Left hindlimb (tissue), 1 donor: ENCODE results near the gene F2RL2.
"Not testable (repeated sequence)": the region's sequence is repeated elsewhere in the genome, so short reads cannot be mapped to it uniquely, and the experiment has no call there.

Experiments used
- DNase-seq: peaks from one replicate; pipeline ENCODE4 v3.0.0-alpha.2; 2018

The F2RL2 gene

DNA sequence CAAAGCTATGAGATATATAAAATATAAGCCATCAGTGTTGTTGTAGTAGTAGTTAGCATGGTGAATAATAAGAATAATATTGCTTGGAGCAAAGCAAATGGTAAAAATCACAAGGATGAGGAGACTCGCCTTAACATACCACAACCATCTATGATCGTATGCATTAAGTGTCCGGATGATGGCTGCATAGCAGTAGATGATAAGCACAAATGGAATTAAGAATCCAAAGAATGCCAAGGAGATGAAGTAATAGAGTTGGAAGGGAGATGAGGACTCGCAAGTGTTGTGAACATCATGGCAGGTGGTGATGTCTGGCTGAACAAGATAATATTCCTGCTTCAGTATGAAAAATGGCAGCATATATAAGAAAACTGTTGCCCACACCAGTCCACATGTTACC, 5.5 kb downstream of the F2RL2 start:
- DNase-seq = no peak

GRCh38 chr5:76617229-76617628, 6.0 kb downstream of the F2RL2 start:
- DNase-seq = no peak

DNA sequence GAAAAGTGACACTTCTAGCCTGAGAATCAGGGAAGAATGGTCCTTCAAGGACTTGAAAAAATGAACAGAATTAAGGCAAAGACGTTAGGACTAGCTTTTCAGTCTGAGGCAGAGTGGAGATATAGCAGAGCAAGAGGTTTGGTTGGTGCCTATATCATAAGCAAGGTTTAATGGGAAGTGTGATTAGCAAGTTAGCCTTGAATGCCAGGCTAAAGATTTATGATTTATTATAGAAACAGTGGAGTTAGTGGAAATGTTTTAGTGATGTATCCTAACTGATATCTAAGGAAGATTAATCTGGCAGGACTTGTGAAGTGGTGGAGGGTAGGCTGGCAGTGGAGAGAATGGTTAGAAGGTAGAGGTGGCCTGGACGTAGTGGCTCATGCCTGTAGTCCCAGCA, 7.0 kb downstream of the F2RL2 start:
- DNase-seq = no peak

GRCh38 chr5:76615759-76616158, 7.4 kb downstream of the F2RL2 start:
- no peak for DNase-seq

DNA sequence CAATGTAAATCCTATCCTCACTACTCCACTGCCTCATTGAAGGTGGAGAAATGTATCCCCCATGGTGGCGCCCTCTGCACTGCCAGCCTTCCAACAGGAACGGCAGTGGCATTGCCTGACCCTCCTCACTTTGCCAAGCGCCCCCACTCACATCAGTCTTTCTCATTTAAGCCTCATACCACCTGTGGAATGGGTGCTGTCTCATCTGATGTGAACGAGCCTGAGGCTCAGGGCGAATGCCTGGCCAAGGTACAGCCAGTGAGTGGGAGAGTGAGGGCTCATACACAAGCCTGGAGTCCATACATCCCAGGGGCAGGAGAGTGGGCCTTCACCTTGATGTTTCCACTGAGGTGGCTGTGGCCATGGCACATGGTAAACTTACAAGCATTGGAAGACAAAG, 10.3 kb downstream of the F2RL2 start:
- DNase-seq = no peak

DNA sequence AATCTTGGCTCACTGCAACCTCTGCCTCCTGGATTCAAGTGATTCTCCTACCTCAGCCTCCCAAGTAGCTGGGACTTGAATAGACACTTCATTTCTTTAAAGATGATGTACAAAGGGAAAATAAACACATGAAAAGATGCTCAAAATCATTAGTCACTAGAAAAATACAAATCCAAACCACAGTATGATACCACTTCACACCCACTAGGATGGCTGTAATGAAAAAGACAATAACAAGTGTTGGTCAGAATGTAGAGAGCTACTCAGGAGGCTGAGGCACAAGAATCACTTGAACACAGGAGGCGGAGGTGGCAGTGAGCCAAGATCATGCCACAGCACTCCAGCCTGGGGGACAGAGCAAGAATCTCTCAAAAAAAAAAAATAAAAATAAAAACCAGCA, 13.0 kb downstream of the F2RL2 start:
- DNase-seq = no peak

- no peak for DNase-seq
Observed at GRCh38 chr5:76608833-76609232, 14.4 kb downstream of the F2RL2 start.

GRCh38 chr5:76607353-76607871, 15.8 kb downstream of the F2RL2 start:
- peak; percentile 39 for DNase-seq

GRCh38 chr5:76606701-76607100, 16.5 kb downstream of the F2RL2 start:
- no peak for DNase-seq

DNA sequence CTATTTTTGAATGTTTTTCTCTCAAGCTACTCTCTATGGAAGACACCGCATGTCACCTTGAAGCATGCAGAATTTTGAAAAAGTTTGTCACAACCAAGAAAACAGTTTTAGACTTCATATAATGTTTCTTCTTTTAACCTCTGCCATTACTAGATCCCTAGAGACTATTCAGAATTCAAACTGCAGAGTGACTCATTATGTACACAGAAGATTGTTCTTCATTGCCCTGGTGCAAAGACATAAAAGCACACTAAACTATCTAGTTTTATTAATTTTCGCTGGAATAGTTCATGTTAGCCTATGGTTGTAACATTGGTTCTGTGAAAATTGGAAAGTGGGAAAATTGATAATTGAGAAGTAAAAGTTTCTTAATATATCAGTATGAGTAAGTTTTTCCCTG, 18.4 kb downstream of the F2RL2 start:
- no peak for DNase-seq

DNA sequence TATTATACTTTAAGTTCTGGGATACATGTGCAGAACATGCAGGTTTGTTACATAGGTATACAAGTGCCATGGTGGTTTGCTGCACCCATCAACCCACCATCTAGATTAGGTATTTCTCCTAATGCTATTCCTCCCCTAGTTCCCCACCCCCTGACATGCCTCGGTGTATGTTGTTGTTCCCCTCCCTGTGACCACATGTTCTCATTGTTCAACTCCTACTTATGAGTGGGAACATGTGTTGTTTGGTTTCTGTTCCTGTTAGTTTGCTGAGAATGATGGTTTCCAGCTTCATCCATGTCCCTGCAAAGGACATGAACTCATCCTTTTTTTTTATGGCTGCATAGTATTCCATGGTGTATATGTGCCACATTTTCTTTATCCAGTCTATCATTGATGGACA, 19.2 kb downstream of the F2RL2 start:
- not testable (repeated sequence) for DNase-seq

DNA sequence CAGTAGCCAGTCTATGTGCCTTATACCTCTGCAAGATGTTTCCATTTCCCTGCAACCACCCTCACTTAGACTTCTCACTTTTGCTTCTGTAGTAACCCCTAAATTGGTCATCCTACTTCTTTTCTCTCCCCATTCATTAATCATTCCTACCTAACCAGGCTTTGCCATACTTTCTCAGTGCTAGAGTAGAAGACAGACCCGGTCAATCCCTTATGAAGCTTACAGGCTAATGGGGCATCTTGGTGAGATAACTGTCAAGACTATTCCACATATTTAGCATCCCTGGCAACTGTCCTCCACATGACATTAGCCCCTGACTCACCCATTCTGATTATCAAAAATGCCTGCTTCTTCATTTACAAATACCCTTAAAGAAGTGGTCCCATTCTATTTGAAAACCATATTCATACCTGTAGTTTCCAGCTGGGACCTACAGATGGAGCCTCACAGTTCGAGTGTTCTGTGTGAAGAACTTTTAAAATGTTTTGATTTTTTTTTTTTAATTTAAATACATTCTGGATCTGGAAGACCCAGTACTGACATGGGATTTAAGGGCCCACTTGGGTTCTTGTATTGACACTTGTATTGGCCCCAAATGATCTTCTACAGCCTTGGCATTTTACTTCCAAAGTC, 21.0 kb downstream of the F2RL2 start:
- no peak for DNase-seq

- DNase-seq = no peak
Observed at GRCh38 chr5:76601470-76601869, 21.7 kb downstream of the F2RL2 start.

DNA sequence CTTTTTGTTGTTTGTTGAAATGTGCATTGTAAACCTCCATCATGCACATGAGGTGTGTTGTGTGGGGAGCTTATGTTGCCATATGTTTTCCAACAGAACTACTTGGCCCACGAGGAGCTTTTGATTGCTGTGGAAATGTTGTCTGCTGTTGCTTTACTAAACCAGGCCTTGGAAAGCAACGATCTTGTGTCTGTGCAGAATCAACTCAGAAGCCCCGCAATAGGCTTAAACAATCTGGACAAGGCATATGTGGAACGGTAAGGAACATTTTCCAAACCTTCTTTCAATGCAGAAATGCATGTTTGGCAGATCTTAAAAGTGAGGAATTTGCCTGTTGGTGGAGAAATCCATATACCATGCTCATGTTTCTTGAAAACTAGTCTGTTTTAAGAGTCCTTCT, 22.5 kb downstream of the F2RL2 start:
- DNase-seq = no peak

- DNase-seq = no peak
Observed at GRCh38 chr5:76598531-76598930, 24.7 kb downstream of the F2RL2 start.

DNA sequence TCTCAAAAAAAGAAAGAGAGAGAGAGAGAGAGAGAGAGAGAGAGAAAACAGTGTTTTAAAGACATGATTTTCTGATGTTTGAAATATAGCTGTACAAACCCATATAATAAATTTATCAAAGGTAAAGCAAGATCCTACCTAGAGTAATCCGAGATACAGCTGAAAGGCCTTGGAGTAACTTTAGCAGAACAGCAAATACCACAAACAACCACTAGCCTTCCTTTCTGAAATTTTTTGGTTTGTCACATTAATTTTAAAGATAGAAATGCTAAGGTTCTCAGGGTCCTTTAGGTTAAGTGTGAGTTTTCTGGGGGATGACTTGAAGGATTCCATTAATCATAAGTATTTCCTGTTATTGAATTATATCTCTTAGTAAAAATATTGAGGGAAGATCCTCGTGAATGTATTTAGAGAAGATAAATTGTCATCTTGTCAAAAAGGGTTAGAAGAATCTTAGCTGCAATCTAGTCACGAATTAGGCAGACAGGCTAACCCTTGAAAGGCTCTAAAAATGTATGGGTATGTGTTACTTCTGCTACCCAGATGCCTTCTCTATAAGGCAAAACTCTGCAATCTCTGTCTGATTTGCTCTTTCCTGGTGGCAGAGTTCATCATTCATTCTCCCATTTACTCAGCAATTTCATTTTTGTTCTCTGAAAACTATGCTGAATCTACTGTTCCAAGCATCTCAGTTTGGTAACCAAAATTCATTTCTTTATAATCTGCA, 27.3 kb downstream of the F2RL2 start:
- no peak for DNase-seq

DNA sequence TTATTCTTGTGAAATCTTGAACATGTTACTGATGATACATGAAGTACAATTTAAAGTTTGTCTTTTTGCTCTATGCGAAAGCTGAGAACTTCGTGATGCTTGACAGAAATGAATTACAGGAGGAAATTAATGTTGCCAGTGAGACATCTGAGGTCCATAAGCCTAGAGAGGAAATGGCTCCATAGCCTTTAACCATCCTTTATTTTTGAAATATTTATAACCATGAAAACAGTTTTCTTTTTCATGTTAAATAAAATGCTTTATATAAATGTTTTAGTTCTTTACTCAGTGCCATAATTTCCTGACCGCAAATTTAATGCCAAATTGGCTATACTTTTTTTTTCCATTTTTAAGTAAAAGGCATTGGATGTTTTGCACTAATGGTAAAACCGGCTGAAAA, 29.1 kb downstream of the F2RL2 start:
- no peak for DNase-seq

DNA sequence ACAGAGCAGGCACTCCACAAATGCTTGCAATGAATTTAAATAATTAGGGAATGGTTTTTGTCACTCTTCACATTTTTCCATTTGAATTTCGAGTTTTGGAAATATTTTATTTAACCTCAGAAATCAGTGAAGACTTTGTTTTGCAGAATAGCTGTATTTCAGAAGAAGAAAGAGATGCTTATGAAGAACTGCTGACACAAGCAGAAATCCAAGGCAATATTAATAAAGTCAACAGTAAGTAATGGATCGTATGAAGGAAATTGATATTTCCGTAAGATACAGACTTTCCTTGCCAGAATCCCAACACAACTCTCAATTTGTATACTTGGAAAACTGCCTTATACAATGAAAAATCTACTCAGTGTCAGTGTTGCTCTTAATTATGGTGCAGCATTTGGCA, 30.5 kb downstream of the F2RL2 start:
- no peak for DNase-seq

DNA sequence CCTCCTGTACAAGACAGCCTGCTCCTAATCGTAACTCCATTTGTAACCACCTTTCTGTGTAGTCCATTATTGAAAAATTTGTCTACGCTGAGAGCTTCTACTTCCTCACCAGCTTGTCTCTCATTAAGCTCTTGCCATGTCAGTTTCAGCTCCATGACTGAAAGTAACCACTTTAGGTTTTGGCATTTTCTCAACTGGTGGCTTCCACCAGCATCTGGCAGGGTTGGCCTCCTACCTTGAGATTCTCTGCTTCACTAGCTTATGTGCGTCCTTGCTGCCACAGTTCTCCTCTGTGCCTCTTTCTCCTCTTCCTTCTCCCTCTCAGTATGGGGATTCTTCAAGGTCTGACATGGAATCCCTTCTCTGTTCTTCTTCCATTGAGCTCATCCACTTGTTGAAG, 31.8 kb downstream of the F2RL2 start:
- no peak for DNase-seq

GRCh38 chr5:76590027-76590426, 33.2 kb downstream of the F2RL2 start:
- no peak for DNase-seq

DNA sequence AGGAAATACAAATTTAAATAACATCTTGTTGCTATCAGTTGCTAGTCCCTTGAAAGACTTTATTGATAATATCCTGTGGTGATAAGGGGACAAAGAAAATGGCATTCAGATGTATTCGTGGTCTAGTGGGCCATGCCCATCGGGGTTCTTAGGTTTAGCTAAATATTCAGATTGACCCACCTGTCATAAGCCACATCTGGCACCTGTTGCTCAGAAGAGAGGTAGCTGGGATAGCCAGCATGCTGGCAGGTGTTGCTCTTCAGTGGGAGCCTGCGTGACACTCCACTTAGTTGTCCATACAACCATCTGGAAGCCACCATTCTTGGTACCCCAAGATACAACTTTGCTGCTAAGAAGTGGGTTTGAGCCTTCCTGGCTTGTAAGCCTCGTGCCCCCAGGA, 36.7 kb downstream of the F2RL2 start:
- DNase-seq = no peak

DNA sequence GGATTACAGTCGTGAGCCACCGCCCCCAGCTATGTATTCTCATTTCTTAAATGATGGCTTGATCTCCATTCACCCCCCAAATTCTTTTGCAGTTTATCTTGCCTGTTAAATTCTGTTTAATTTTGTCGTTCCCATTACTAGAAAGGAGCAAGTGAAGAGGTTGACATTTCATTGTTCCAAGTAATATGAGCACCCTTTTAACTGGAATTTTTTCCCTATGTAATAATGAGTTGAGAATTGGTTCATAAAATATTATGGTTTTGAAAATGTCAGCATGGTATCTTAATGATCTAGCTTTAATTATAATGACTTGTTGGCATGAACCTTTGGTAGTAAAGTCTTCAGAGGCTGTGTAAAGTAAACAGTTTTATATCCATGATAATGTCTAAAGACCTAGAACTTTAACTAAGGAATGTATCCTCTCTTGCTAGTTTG, 37.4 kb downstream of the F2RL2 start:
- no peak for DNase-seq

GRCh38 chr5:76583163-76584047, 39.8 kb downstream of the F2RL2 start:
- DNase-seq = no peak
